HFF-Myc (cell line): ENCODE data around the gene NAT10.

Source experiments
- DNase-seq: peaks from one replicate; pipeline ENCODE4 v3.0.0-alpha.2; 2011; ENCODE audit warnings: low read depth; ENCODE audit errors: extremely low read depth
- H3K4me3 ChIP-seq: replicated peaks from 2 replicates; pipeline ENCODE4 v1.5.1; 2011; ENCODE audit warnings: low read depth, mild to moderate bottlenecking, control low read depth, low read length
- CTCF ChIP-seq: IDR thresholded peaks from 2 replicates; pipeline ENCODE4 v1.5.1; 2012; ENCODE audit warnings: mild to moderate bottlenecking, low read depth, low read length, control low read depth; ENCODE audit errors: missing control alignments

Gene NAT10

DNA sequence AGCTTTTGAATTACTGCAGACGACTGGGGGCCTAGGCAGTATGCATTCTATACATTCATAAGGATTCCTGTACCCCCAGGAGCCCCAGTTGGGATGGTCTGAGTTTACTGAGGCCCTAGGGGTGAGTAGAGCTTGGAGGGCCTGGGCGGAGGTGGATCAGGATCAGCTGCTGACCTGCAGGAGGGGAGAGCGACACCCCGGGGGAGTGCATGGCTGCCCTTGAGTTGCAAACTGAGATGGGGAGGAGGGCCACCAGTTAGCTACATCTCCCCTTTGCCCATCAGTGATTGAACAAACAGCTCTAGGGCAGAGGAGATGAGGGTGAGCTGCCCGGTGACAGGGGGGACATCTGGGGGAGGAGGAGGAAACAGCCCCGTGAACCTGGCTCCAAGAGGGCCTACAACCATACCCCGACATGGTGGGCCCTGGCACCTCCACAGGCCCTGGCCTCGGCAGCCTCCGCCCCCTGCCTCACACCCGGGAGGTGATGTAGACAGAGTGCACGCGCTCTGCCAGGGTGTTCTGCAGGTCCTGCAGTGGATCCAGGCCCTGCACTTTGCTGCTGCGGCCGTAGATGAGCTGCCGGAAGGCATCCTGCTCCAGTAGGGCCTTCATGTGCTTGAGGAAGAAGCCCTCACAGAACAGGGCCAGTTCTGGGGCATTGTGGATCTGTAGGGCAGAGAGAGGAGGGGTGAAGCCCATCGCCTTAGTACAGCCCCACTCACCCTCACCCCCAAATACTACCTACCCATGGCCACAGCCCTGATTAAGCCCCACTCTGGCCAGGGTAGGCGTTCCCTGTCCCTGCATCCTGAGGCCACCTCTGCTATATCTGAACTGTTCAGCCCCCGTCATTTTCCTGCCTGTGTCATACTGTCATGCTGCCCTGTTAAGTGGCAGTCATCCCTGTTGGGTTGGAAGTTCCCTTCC lies 46.8 kb downstream of the NAT10 start:
- no peak for TF ChIP-seq CTCF
- H3K4me3 ChIP-seq = no peak overlapping the region
- DNase-seq = no peak

GRCh38 chr11:34154059-34154875 lies 48.8 kb downstream of the NAT10 start:
- no peak overlapping the region for H3K4me3 ChIP-seq
- no peak for DNase-seq
- no peak for TF ChIP-seq CTCF

DNA sequence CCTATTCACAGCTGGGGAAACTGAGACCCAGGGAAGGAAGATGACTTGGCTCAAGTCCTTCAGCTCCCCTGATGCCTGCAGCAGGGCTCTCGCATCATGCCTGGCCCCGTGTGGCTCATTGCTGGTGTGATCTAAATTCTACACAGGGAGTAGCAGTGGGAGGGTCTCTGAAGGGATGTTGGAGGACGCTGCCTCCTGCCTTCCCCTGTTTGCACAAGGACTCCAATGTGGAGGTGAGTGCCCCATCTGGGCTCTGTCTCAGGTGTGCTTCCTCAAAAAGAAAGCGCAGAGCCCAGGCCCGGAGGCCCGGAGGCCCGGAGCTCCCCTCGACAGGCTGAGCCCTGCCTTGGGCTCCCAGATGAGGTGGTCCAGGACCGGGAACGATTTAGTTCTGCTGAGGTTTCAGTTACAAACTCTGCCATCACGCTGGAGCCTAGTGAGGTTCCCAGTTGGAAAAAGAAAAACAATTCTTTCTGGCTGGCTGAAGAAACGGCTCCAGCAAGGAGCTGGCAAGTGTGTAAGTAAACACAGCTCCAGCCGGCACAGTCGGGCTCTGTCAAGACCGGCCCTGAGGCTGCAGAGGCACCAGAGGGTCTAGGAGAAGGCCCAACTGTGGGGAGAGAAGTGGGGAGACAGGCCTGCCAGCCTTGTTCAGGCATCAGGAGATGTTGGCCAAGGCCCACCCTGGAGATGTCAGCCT lies 49.8 kb downstream of the NAT10 start:
- no peak overlapping the region for H3K4me3 ChIP-seq
- no peak for DNase-seq
- TF ChIP-seq CTCF = no peak

DNA sequence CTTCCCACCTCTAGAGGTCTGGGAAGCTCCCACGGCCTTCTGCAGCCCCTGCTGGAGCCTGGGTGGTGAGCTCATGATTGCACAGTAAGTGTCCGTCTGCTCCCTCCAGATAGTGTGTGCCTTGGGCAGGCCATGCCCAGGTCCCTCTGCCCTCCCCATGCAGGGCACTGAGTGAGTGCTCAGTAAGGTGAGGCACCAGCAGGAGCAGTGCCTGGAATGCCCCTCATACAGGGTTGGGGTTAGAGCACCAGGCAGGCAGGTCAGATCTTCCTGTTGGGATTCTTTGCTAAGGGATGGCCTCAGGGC lies 50.3 kb downstream of the NAT10 start:
- H3K4me3 ChIP-seq = no peak overlapping the region
- TF ChIP-seq CTCF = no peak
- DNase-seq = no peak

- no peak for TF ChIP-seq CTCF
- no peak overlapping the region for H3K4me3 ChIP-seq
- DNase-seq = no peak
Measured at GRCh38 chr11:34157163-34157562, 51.7 kb downstream of the NAT10 start.

DNA sequence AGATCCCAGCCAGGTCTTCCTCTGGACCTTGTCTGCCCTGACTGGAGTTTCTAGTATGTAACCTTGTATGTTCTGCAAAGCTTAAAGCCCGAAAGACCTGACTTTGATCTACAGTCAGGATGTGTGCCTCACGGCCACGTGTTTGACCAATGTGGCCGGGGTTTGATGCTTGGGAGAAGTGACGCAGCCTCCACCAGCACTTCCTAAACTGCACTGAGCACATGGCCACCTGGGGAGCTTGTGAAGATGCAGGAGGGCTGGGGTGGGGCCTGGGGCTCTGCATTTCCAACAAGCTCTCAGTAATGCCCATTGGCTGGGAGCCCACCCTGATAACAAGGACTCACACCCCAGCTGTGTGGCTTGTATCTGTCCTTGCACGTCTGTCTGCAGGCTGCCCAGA lies 53.2 kb downstream of the NAT10 start:
- no peak overlapping the region for H3K4me3 ChIP-seq
- TF ChIP-seq CTCF = no peak
- DNase-seq = no peak
